SIG-M5 treated with dmso at 0.1 percent for 504 hours (cell line): ENCODE data around the gene AKIP1.
A peak's percentile ranks its signal among the peaks of the same experiment; 100 is the strongest.

Experiments used
- DNase-seq: peaks from one replicate; lab custom pipeline; 2025; ENCODE audit not compliant: unreplicated experiment; lab: John Stamatoyannopoulos, UW

The AKIP1 gene

DNA sequence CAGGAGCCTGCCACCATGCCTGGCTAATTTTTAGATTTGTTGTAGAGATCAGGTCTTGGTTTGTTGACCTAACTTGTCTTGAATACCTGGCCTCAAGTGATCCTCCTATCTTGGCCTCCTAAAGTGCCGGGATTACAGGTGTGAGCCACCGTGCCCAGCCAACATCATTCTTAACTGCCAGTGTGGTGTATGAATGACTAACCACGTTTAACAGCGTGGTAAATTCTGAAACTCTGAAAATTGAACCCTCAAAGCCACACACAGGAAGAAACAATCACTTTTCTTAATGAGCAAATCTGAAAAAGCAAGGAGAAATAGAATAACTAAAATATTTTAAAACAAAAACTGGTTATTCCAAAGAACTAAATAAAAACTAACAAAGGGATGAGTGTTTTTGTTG, 45.9 kb downstream of the AKIP1 start:
- no peak for DNase-seq

DNA sequence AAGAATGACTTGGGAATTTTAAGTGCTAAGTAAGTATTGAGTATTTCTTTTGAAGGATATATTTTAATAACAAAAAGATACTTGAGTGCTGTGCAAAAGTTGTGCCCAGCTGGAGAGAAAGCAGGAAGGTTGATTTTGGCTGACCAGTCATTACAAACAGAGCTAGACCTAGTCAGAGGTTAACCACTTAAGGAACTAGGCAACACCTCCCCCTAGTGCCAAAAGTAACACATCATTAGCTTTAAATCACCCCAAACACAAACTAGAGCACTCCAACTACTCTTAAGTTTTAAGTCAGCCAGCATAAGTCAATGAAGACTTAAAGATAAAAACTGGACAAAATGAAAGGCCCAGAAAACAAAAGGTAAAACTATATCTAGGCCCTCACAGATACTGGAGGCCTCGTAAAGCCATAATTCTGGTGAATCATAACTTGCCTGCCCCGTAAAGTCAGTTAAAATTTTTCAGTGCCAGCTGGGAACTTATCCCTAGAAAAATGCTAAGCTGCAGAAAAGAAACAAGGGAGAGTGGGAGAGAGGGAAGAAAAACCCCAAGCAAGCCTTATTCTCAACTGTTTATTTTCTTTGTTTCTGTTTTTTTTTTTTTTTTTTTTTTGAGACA, 48.7 kb downstream of the AKIP1 start:
- peak; percentile 60 for DNase-seq

DNA sequence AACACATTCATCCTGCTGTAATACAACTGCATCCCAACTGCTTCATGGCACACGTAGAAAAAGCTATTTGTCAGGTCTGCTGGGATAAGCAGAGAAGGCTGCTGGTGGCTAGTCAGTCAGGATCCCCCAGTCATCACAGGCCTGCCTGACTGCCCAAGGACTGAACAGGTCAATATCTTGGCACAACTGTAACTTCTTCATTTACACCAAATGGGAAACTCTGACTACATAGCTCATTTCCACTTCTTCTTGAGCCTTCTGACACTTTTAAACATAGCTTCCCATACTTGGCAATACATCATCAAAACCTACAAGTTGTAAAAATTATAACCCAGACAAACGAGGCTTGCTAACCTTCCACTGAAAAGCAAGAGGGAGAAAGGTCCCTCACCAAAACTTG, 50.4 kb downstream of the AKIP1 start:
- DNase-seq, result no peak

DNA sequence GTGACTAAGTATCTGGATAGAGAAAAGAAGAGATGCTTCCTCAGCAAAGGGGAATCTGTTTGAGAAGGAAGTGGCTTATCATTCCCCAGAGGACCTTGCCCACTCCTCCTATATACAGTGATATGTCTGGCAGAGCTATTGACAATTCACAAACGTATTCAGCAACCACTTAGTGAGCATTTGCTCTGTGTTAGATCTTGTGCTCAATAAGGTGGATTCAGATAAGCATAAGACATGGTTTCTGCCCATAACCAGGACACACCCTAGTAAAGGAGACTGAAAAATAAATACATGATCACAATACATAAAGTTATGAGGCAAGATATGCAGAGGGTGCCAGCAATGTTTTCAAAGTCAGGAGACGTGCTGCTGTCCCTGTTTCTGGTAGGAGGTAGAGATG, 51.9 kb downstream of the AKIP1 start:
- no peak for DNase-seq

DNA sequence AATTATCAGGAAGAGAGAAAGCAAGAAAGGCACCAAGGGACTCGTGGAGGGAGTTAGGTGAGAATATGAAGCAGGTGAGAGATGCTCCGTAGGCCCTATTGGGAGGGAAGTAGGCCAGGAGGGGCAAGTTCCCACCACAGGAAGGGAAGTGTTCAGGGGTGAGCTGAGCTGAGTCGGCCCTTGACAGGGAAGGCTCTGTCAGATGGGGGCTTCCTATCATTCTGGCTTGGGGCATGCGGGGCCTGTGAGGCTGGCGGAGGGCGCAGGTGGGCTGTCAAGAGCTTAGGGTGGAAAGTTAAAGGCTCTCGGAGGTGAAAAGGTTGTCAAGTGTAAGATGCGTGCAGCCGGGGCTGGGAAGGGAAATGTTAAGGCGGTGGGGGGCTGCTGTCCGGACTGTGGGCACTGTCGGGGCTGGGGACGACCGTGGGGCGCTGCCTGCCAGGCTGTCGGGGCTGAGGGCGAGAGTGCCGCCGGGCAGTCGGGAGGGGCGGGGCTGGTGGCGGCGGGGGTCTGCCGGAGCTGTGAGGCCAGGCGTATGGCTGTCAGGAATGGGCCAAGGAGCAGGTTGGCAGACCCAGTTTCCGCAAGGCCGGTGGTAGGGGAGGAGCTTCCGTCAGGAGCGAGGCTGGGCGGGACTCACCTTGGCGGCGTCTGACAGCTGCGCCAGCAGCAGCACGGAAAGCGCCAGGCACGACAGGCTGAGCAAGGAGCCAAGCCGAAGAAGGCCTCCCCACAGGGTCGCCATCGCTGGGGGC, 52.8 kb downstream of the AKIP1 start:
- DNase-seq, result peak; percentile 56

DNA sequence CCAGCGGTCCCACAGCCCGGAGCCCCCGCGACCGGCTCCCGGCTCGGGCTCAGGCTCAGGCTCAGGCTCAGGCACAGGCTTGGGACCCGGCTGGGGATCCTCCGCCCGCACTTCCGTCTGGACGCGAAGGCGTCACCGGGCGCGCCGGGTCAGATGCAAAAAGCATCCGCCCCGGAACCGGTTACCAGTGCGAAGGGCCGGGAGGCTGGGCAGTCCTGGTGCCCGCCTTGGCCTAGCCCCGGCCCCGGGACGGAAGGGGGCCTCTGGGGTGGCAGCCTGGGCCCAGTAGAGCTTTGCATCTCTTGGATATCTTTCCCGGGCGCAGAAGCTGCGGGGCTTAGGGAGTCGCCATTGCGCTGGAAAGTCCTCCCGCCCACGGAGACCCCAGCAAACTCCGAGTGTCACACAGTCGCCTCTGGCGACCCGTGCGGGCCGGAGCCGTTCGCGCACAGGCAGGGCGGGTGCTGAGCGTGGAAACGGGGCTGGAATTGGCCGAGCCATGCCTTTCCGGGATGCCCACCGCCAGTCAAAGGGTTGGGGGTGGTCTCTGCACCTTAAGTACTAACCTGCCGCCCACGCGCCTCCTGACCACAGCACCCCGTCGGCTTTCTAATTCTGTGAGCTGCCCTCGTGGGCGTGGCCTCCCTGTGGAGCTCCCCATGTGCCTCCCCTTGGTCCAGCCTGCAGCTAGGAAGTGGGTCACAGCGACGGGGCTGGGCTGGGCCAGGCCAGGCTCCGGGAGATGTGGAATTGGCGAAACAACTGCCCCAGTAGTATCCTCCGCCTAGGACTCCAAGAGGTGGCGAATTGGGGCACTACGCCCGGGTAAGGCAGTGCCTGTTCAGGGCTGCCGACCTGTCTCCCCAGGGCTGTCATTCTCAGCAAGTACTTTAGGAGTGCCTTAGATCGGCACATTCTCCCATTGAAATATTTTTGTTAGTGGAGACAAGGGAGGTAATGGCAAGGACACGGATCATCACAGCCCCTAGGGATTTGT, 53.6 kb downstream of the AKIP1 start, which contains the start of gene TMEM9B:
Gene TMEM9B, minus strand, starts transcription at position 119 of the 997 bp plus-strand sequence. CDS start 129 bp downstream, outside the sequence.
- peak; percentile 75 for DNase-seq

DNA sequence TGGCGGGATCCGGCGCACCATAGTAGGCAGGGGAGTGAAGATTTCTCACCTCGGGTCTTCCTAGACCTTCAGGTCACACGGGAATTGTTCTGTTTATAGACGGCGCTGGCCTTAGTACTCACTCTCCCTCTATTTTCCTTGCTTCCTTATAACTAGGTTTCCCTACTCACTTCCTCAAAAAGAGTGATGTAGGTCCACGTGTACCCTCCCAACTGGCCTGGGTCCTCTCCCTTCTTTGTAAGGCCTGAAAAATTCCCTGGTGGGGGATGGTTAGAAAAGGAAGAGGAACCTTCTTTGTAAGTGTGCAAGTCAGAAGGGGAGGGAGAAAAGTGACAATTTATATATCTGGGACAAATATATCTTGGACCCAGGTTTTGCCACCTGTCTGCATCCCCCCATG, 56.2 kb downstream of the AKIP1 start:
- DNase-seq, result no peak
